NOMO-1 (cell line): ENCODE results near the gene SPATA6L.
"Not testable (repeated sequence)": the region's sequence is repeated elsewhere in the genome, so short reads cannot be mapped to it uniquely, and the experiment has no call there.

ENCODE experiments used
- DNase-seq, 2 experiments: peaks; one replicate each; lab custom pipeline; 2025; ENCODE audit not compliant: unreplicated experiment in 2 of 2; lab: John Stamatoyannopoulos, UW

Gene SPATA6L

DNA sequence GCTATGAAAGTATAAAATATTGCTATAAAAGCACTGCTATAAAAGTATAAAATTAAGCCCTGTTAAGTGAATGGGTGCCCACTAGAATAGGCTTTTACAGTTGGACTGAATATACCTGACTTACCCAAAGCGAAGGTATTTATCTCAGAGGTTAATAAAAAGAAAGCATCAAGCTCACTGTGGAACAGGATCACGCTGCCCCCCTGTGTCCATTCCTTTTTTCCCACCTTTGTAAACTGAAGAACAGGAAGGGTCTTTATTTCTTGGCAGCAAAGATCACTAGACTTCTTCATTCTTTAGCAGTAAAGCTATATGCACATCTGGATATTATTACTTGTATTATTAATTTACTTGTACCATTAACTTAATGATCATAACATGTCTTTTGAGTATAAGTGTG is 26.3 kb downstream of the SPATA6L start:
- peak in 1 of 2 experiments; percentile 8 for DNase-seq

DNA sequence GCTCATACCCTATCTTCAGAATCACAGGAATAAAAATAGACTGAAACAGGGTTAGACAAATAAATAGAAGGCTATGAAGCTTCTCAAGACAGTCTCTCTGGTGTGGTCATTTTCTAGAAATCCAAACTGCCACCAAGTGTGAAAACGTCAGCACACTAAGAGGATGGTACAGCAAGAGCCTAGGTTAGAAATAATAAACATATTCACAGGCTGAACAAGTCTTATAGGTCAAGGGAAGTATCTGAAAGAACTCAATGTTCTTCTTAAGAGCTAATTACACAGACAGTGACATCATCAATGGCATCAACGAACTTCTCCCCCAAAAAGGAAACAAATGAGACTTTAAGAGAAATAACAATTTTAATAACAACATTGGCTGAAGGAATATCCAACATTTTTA is 26.9 kb downstream of the SPATA6L start:
- DNase-seq = no peak

DNA sequence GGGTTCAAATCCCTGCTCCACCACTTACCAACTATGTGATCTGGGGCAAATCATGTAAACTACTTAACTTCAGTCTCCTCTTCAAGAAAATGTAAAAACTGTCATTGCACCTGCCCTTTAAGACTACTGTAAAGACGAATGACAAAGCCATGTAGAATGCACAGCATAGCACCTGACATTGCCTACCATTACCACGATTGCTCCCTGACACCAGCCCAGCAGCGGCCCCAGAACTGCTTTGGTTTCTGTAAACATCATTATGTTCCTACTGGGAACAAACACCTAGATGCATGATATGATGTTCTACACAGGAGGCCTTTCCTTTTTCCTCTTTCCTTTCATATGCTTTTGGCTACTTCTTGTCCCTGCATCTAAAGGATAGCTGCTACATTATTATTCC is 27.3 kb downstream of the SPATA6L start:
- no peak for DNase-seq

DNA sequence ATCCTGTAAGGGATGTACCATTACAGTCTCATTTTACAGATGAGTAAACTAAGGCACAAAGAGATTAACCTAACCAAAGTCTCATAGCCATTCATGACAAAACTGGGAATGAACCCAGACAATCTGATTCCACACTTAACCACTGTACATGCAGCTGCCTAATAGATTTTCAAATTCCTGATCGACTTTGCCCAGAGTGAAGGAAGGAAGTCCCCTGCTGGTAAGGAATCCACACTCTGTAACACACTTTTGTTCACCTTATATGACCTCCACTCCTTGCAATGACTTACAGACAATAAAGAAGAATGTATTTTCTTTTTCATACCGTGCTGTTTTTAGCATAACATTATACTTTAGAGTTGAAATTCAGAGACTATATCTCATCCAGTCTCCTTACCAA is 35.4 kb downstream of the SPATA6L start:
- DNase-seq = no peak

DNA sequence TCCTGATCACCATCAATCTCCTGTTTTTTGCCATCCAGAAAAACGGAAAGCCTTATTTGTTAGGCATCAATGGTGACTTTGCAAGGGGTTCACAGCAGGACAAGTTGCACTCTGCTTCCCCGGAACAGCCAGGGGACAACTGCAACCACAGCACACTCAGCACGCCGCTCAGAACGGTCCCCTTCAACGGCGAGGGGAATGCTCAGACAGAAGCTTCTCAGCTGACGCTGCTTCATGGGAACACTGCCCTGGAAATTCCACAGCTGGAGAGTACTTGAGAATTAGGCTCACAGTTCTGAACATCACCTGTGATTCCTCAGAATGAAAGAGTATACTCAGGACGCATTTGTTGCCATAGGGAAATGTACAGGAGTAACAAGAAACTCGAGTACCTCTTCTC is 44.3 kb downstream of the SPATA6L start:
- DNase-seq = no peak

- DNase-seq = no peak
Observed at GRCh38 chr9:4620881-4621555, 45.3 kb downstream of the SPATA6L start.

- peak; percentile 39 to 55 for DNase-seq
Observed at GRCh38 chr9:4620057-4620765, 46.1 kb downstream of the SPATA6L start.

- peak in 1 of 2 experiments; percentile 56 for DNase-seq
Observed at GRCh38 chr9:4618700-4619099, 47.6 kb downstream of the SPATA6L start.

DNA sequence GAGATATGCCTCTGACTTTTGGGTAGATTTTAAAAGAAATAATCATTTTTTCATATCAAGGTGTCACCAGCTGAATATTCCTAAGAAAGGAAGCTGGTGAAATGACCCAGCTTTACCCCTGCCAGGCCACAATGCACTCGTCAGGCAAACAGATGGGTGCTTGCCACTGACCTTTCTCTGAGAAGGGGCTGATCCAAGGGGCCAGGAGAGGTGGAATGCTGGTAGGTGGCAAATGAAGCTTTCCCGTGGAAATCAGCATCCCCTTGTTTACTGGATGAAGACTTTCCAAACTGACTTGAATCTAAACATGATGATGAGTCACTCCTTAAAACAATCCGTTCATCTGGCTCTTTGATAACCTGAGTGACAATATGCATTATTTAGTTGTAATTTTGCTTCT is 48.5 kb downstream of the SPATA6L start:
- DNase-seq = no peak

- no peak for DNase-seq
Observed at GRCh38 chr9:4615778-4616177, 50.5 kb downstream of the SPATA6L start.

DNA sequence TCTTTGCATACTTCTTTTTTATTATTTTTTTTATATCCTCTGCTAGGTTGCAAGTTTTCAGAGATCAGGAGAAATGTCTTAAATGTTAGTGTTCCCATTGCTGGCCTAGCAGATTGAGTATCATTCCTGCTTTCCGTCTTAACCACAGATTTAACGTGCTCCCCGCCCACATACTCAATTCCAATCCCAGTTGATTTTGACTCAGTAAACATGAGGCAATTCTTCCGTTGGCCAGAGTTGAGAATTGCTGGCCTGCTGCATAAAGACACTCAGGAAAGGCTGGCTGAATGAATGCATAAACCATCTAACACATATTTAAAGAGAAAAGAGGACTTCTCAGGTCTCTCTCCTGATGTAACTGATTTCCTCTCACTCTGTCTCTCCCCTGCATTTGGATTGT is 51.0 kb downstream of the SPATA6L start:
- no peak for DNase-seq

GRCh38 chr9:4614627-4615026 is 51.7 kb downstream of the SPATA6L start:
- DNase-seq = no peak

GRCh38 chr9:4606033-4606432 is 60.2 kb downstream of the SPATA6L start:
- not testable (repeated sequence) for DNase-seq

DNA sequence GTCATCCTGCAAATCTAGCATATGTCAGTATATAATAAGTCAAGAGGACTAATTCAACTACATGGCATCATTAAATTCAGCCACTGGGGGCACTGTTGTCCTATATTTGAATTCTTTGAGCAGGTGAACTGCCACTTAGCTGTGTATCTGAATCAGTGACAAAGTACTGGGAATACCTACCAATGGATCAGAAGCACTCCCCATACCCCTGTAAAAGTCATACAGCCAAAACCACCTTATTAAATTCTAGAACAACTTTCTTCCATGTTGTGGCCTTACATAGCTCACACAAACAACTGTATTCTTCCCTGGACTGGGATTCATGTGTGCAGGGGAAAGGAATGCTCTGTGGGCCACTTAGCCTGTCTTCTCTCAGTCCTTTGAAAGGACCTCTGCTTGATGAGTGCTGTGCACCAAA is 61.6 kb downstream of the SPATA6L start:
- DNase-seq = no peak

- DNase-seq = no peak
Observed at GRCh38 chr9:4603830-4604229, 62.5 kb downstream of the SPATA6L start.

DNA sequence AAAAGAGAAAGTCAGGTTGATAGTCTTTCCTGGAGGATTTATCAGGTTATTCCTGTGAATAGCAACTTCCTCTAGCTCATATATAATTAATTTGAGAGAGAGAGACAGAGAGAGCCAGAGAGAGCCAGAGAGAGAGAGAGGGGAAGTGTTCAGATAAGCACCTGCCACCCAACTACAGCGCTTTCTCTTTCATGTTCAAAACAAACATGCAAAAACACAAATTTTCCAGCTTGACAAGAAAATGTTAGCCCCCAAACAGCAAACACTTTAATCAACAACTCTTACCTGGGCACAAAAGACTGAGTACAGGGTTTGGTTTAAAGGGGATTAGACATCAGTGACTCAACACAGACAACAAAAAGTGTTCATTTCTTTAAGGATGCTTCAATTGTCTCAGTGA is 65.9 kb downstream of the SPATA6L start:
- DNase-seq = no peak

GRCh38 chr9:4596165-4596922 is 69.9 kb downstream of the SPATA6L start:
- DNase-seq = peak in 1 of 2 experiments; percentile 12

GRCh38 chr9:4594994-4595393 is 71.3 kb downstream of the SPATA6L start:
- no peak for DNase-seq

DNA sequence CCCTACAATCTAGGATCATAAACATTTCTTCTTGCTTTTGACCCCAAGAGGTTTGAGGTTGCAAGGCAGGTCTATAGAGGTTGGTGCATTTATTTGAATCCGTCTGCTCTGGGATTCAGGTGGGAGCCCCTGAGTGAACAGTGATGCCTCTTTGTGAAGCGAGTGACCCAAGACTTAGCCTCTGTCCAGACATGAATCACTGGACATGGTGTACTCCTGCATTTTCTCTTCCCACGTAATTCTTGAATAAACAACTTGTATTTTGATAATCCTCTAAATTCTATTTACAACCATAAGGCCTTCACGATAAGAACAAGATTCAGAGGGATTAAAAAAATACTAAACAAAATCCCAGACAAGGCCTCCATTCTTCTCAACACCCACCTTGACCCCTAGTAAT is 71.7 kb downstream of the SPATA6L start:
- no peak for DNase-seq

- no peak for DNase-seq
Observed at GRCh38 chr9:4592886-4593285, 73.4 kb downstream of the SPATA6L start.

DNA sequence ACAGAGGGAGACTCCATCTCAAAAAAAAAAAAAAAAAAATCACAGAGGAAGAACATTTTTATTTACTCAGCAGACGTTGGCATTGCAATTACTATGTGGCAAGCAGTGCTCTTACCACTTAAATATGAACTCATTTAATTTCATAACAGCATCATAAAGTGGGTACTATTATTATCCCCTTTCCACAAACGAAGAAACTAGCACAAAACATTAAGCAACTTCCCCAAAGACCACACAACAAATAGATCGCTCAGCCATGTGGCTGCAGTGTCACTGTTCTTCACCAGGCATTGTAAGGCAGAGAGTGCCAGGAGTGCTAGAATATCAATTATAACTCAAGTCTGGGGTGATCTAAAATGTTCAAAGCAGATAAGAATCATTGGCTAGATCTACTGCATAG is 74.0 kb downstream of the SPATA6L start:
- peak; percentile 72 to 82 for DNase-seq

DNA sequence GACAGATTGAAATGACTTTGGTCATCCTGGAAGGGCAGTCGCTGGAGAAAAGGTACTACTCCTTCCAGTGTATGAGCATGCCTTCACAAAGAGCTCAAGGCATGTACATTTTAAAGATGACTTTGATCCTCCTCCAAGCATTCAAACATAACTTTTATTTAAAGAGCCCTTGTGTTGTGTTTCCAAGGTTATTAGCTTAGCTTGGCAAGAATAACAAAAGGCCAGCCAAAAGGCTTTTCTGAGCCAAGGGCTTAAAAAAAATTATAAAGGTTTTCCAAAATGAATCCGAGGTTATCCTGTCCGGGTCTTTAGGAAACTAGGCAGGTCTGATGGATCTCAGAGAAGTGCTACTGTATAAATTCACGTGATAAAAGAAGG is 75.2 kb downstream of the SPATA6L start:
- DNase-seq = no peak
